Hematopoietic multipotent progenitor cell treated with erythropoietin and hydrocortisone succinate and interleukin-3 and kit ligand, for 6 days (in vitro differentiated cells): Measurements from ENCODE around the gene OR10H3.

ENCODE experiments used
- DNase-seq: peaks from one replicate; pipeline ENCODE4 v3.0.0-alpha.2; 2015

The OR10H3 gene

DNA sequence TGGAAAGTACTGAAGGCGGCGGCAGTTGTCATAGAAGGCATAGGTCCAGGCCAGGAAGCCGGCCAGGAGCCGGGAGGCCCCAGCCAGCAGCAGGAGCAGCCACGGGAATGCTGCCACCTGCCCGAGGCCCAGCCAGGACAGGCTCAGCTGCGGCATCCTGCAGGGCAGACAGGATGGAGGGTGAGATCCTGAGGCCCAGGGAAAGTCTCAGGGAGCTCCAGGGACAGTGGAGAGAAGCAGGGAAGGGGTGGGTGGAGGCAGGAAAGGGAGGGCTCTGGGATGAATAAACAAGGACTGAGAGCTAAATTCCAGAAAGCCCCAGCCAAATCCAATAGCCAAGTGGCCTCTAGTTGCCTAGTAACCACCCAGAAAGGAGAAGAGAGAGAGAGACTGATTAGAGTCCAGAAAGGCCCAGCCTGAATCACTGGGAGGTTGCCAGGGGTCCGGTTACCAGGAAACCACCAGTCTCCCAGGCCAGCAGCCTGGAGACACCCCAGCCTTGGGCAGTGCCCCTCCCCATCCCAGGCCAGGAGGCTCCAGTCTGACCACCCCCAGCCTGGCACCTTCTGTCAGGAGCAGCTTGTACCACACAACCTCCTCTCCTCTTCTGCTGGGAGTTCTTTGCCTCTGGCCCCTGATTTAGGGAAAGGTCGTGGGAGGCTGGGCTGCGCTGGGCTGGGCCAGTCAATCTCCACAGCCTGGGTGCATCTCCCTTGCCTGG, 42.1 kb downstream of the OR10H3 start:
- DNase-seq = no peak

- no peak for DNase-seq
Observed at GRCh38 chr19:15780610-15781418, 43.0 kb downstream of the OR10H3 start.

DNA sequence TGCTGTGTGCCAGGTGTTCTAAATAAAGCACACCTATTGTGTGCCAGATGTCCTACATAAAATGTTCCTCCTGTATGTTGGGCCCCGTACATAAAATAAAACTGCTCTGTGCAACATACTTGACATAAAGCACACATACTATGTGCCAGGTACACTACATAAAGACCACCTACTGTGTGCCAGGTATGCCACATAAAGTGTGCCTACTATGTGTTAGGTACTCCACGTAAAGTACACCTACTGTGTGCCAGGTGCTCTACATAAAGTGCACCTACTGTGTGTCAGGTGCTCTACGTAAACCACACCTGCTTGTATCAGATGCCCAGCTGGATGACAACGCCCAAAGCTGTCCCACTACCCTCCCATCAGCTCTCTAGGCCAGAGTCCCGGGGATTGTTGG, 43.9 kb downstream of the OR10H3 start:
- DNase-seq = no peak

- DNase-seq = no peak
Observed at GRCh38 chr19:15782211-15782610, 44.4 kb downstream of the OR10H3 start.

GRCh38 chr19:15782896-15783295, 45.1 kb downstream of the OR10H3 start:
- peak; percentile 73 for DNase-seq

GRCh38 chr19:15787611-15788155, 49.9 kb downstream of the OR10H3 start, which contains the start of gene OR10H5:
OR10H5 (plus strand) TSS chr19:15787661; CDS start chr19:15794049, 6,388 bp downstream.
- no peak for DNase-seq

DNA sequence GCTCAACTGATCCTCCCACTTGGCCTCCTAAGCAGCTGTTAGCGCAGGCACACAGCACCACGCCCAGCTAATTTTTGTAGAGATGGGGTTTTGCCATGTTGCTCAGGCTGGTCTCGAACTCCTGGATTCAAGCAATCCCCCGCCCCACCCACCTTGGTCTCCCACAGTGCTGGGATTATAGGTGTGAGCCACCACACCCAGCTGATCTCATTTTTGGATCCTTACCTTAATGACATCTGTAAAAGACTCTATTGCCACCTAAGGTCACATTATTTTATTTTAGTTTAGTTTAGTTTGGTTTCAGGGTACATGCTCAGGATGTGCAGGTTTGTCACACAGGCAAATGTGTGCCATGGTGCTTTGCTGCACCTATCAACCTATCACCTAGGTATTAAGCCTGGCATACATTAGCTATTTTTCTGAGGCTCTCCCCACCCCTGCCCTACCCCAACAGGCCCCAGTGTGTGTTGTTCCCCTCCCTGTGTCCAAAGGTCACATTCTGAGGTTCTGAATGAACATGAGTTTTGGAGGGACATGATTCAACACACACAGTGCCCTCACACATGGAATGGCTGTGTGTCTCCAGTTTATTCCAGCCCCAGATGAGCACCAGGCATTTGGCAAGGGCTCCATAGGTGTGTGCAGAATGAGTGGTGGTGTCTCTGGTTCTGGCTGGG, 50.9 kb downstream of the OR10H3 start:
- no peak for DNase-seq

DNA sequence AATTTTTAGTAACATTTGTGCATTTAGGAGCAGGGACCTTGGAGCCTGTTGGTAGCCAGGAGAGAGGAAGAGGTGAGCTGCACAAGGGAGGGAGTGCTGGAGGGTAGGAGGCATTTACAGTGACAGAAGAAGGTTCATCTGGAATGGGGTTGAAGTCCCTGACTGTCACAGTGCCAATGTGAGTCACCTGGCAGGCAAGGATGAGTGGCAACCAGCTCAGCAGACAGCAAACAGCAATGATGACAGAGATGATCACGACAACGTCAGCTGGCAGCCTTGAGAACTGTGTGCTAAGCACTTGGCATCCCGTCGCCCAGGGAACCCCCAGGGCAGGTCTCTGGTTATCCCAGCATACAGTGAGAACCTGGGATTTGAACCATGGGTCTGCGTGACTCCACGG, 52.3 kb downstream of the OR10H3 start:
- DNase-seq = no peak
